ENCODE results near the gene MEF2C.
"Not testable (repeated sequence)": the region's sequence is repeated elsewhere in the genome, so short reads cannot be mapped to it uniquely, and the experiment has no call there.

MEF2C gene

DNA sequence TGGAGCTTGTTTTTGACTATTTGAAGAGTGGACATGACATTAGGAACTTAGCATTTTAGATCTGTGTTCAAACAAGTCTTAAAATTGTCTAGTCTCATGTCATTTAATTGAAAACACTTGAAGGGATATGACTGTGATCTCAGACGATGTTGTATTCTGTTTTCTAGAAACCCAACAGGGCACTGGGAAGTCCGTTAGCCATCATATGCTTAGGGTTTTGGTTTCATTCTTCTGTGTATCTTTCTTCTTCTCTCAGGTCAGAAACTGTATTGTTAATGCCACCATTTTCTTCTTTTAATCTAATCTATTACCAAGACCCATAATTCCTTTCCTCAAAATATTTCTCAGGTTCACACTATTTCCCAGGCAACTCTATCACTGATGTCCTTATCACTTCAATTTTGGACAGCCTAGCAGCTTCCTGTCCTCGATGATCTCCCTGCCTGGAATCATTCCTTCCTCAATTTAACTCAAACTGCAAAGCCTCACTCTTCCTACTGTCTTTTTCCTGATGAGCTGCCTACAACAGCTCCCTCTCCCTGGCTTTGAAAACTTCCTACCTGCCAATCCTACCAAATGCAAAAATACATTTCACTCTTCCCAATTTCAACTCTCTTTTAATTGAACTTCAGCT, 77.7 kb downstream of the MEF2C start:
- no peak for DNase-seq (ENCODE audit: low read depth in 3 of 3, low spot score in 1 of 3)

DNA sequence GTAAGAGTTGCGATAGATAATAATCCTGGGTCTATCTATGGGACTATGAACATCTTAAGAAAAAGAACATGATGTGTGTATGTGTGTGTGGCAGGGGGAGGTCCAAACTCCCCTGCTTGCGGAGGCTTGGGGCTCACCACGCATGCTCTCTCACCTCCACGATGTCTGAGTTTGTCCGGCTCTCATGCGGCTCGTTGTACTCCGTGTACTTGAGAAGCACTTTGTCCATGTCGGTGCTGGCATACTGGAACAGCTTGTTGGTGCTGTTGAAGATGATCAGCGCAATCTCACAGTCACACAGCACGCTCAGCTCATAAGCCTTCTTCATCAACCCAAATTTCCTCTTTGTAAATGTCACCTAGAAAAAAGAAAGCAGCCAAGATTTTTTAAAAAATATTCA, 78.5 kb downstream of the MEF2C start:
- no peak for DNase-seq (ENCODE audit: low read depth in 3 of 3, low spot score in 1 of 3)

DNA sequence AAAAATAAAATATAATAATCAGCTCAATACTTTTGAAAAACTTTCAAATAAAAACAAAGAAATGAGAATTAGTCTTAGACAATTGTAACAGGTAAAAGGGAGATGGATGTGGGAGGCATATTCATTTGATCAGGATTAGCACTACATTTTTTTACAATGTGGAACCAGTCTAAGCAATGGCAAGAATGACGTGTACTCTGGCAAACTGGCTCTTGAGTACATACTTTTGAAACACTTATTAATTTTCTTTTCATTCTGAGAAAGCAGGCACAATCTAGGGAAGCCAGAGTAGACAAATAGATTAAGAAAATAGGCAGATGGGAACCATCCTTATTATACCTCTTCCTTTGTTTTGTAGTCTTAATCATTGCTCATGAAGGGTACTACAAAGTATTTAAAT, 79.7 kb downstream of the MEF2C start:
- no peak for DNase-seq (ENCODE audit: low read depth in 3 of 3, low spot score in 1 of 3)

DNA sequence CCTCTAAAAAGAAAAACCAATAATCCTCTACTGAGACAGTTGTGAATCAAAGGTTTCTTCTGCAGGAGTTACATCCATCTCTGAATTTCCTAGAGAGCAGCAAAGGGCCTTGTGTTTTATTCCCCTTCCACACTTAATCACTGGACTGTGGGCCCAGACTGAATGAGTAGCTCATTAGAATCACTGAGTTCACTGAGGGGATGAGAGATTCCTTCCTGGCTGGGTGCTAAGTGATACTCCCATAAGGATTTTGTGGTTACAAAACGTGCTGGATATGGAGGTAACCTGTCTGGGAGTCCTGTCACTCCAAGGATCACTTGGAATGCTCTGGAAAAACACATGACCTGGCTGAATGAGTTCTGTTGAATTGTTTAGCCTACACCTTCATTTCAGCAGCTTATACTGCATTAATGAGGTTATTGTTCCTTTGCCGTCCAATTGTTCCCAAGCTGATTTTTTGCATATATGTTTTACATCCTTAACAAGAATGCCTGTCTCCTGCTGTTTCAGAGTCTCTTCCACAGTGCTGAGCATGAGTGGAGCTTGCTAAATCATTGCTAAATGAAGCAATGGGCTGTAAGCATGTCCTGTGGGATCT, 82.9 kb downstream of the MEF2C start:
- DNase-seq (ENCODE audit: low read depth in 3 of 3, low spot score in 1 of 3) = no peak

DNA sequence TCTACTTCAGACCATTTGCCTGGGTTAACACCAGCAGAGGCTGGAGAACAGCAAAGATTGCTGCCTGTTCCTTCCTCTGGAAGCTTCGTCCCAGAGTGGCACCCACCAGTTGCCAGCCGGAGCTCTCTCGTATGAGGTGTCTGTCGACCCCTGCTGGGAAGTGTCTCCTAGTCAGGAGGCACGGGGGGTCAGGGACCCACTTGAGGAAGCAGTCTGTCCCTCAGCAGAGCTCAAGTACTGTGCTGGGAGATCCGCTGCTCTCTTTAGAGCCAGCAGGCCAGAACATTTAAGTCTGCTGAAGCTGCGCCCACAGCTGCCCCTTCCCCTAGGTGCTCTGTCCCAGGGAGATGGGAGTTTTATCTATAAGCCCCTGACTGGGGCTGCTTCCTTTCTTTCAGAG, 84.1 kb downstream of the MEF2C start:
- DNase-seq (ENCODE audit: low read depth in 3 of 3, low spot score in 1 of 3) = not testable (repeated sequence)

DNA sequence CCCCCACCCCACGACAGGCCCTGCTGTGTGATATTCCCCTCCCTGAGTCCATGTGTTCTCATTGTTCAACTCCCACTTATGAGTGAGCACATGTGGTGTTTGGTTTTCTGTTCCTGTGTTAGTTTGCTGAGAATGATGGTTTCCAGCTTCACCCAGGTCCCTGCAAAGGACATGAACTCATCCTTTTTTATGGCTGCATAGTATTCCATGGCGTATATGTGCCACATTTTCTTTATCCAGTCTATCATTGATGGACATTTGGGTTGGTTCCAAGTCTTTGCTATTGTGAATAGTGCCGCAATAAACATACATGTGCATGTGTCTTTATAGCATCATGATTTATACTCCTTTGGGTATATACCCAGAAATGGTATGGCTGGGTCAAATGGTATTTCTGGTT, 89.2 kb downstream of the MEF2C start:
- DNase-seq (ENCODE audit: low read depth in 3 of 3, low spot score in 1 of 3) = not testable (repeated sequence)

DNA sequence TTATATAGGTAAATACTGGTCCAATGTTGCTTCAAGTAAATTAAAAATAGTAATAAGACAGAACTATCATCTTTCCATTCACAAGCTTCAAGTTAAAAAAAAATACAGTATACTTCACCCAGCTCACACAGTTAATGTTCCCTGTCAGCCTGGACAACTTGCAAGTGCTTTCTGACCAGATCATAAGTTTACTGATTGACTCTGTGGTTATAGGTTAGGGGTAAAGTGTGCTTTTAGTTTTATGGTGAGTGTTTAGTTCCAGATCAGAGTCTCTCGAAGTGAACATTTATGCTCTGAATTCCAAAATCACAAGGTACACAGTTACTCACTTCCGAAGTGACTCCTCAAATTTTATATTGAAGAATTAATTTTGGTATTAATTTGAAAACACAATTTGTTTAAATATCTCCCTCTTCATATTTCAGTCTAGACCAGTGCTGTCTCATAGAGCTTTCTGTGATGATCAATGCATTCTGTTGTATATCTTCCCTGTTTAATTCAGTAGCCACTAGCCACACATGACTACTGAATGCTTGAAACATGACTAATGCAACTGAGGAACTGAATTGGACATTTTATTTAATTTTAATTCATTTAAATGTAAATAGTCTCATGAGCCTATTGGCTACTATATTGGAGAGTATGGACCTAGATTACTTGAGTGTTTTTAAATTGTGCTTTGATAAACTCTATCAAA, 90.7 kb downstream of the MEF2C start:
- DNase-seq (ENCODE audit: low read depth in 3 of 3, low spot score in 1 of 3) = no peak

DNA sequence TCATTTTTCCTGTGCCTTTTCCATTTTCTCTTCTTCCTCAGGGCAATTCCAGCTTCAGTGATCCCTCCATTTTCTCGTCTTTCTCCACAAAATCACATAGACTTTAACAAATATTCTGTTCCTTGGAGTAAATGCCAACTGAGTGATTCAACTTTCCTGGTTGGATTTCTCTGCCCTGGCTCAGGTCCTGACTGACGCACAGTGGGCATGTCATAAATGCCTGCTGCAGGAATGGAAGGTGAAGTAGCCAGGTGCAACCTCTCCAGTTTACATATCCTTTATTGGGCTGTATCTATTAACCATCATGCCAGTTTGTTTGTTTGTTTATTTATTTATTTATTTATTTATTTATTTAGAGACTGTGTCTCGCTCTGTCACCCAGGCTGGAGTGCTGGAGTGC, 95.1 kb downstream of the MEF2C start:
- DNase-seq (ENCODE audit: low read depth in 3 of 3, low spot score in 1 of 3) = no peak

DNA sequence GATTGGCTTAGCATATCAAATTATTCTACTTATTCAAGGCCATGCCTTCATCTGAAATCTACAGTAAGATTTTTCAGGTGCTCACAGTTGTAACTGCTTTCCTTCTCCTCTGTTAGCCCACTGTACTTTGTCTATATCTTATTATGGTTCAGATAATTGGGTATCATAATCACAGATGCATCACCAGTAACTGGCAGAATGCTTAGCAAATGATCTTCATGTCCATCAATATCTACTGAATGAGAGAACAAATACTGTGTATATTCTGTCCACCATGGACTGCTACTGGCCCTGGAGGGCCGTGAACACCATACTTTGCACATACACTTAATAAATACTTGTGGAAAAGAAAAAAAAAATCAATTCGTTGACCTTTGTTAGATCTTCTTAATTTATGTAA, 96.2 kb downstream of the MEF2C start:
- no peak for DNase-seq (ENCODE audit: low read depth in 3 of 3, low spot score in 1 of 3)

DNA sequence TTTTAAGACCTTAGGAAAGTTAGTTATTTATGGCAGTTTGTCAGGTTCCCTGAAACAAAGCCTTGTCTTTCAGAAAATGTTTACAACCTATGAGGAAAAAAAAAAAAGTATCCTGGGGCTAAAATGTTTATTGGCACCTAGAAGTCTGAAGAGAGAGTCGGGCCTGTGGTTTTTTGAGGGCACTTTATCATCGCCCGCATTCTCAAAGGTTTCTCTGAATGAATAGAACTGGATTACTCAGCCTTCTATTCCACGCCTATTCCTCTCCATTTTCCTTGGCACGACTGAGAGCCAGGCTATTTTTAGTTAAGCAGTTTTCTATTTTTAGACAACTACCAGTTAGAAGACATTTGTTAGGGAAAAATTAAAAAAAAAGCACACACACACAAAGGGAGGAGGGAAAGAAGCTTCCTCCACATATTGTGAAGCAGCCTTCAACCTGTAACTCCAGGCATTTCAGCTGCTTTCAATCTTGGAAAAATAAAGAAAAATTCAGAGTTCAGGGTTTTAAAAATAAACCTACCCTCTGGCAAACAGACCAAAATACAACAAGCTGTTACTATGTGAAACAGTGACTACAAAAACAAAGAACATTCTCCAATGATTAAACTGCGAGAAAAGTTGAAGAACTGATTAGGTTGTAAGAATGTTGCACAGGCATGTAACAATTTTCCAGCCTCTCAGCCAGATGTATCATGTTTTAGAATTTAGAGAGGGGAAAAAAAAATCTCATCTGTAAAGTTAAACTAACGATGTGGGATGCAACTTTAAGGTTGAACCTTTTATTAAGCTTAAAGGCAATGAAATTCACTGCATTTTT, 97.0 kb downstream of the MEF2C start:
- DNase-seq (ENCODE audit: low read depth in 3 of 3, low spot score in 1 of 3) = no peak

DNA sequence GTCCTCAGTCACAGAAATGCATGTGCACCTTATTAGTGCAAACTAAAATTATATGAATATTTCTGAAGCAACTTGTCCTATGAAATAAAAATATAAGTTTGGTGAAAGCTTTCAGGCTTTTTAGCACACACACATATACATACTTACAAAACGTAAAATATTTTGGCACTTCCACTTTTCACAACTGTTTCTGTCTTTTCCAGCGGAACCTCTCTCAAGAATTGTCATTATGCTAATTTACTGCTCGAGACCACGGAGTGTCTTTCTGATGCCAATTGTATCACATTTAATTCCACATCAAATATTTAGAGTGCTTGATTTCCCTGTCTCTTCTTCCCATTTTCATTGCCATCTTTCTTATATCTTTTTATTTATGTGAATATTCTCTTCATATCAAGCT, 100.4 kb downstream of the MEF2C start:
- no peak for DNase-seq (ENCODE audit: low read depth in 3 of 3, low spot score in 1 of 3)

DNA sequence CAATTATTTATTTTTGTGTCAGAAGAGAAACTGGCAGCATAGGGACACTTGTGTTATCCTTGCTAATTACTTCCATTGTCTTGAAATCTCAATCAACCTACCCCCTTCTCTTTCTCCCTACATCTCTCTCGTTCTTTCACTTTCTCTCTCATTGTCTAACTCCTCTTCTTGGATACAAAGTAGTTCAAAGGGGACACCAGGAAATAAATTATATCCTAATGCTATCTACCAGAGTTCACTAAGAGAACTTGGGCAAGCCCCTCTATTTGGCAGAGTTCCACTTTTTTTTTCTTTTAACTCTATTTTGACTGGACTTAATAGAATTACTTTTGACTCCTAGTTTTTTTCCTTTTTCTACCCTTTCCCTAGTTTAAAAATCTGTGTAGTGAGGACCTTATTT, 102.2 kb downstream of the MEF2C start:
- no peak for DNase-seq (ENCODE audit: low read depth in 3 of 3, low spot score in 1 of 3)

DNA sequence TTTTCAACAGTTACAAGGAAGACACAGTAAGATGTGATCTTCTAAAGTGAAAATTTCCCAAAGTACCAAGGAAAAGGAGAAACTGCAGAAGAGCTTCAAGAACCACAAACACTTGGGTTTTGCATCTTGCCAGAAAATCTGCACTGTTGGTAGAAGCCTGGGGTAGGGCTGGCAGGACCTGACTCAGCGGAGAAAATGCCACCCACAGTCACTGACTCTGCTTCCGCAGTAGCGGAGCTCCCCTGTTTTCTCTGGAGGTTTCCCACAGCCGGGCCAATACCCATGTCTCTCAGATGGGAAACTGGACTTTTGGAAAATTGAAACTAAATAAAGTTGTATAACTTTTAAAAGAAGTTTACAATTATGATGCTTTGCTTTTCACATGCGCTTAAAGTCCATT, 104.2 kb downstream of the MEF2C start:
- DNase-seq (ENCODE audit: low read depth in 3 of 3, low spot score in 1 of 3) = no peak

DNA sequence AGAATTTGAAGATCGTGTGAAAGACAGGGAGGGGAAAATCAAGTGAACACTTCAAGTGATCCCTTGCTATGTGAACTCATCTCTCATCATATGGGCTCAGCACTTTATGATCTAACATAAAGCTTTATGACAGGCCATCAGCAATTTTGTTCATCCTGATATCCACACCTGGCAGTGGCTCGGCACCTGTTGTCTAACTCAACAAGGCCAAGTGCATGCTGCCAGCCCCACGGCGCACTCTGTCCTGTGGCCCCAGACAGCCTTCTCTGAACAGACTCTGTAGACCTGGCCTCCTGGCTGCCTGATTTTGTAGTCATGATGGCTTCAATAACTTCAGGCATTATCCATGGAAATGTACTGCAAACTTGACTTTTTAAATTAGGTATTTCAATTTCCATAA, 106.3 kb downstream of the MEF2C start:
- no peak for DNase-seq (ENCODE audit: low read depth in 3 of 3, low spot score in 1 of 3)

DNA sequence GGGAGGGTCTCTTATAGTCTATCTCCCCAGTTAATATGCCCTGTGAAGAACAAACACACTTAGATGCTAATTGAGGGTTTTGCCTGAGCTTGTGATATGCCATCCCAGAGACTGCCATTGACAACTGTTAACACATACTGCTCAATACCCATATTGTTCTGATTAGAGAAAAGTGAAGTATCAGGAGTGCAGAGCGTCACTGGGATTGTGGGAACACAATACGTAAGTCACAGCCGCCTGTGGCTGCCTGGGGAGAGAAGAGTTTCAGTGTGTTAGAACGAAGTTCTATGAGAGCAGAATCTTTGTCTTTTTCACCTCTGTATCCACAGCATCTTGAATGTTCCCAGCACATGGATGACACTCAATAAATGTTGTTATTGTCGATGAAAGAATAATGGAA, 110.2 kb downstream of the MEF2C start:
- no peak for DNase-seq (ENCODE audit: low read depth in 3 of 3, low spot score in 1 of 3)

DNA sequence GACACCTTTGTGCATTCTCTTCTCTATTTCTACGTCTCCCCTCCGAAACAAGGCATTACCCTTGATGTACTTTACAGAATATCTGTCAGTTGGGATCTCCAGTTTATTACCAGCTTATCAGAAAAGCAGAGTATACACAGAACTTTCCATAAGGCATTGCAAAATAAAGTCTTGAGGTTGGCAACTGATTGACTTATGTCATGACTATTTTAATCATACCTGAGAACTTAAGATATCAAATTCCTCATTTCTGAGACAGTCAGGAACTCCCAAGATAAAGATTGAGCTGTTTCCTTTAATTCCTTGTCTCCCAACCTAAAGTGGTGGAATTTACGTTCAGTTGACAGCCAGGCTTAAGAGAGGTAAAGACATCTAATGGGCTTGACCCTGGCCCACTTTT, 110.9 kb downstream of the MEF2C start:
- no peak for DNase-seq (ENCODE audit: low read depth in 3 of 3, low spot score in 1 of 3)

DNA sequence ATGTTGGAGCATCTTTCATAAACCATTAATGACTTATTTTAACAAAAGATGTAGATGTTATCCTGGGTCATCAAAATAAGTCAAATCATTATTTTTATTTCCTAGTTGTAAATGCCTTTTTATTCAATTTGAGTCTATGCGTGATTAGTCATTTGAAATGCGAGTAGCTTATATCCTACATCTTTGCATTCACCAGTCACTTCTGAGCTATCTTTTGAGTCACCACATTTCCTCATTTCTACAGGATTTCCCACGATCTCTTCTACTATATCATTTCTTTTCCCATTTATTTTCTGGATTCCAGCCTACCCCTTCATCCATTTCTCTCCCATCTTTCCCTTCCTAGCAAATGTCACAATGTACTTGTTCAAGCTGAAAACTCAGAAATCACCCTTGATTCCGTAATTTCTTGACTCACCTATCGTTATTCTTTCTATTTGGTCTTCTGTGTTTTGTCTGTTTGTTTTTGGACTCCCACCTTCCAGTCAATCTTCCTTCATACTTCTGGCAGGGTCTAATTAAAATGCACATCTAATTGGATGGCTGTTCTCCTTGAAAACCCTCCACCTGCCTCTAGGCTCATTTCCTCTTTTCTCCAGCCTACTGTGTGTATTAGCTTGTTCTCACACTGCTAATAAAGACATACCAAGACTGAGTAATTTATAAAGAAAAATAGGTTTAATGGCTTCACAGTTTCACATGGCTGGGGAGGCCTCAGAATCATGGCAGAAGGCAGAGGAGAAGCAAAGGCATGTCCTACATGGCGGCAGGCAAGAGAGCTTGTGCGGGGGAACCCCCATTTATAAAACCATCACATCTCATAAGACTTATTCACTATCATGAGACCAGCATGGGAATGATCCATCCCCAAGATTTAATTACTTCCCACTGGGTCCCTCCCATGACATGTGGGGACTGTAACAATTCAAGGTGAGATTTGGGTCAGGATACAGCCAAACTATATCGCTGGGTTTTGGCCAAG, 112.4 kb downstream of the MEF2C start:
- DNase-seq (ENCODE audit: low read depth in 3 of 3, low spot score in 1 of 3) = no peak

DNA sequence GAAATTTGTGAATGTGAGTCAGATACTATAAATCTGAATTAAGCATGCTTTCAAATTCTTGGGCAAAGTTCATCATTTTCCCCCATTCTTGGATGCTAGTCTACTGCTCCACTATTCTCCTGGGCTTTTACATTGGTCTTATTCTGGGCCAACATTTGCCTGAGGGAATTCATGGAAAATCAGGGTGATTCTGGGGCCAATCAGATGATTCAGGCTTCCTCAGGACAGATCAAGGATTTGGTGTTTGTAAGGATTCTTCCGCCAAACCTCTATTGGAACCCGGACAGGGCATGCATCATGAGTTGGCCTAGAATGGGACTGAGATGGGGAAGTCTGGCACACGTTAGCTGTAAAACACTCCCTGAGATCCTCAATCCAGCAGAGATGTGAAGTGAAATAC, 113.8 kb downstream of the MEF2C start:
- DNase-seq (ENCODE audit: low read depth in 3 of 3, low spot score in 1 of 3) = no peak

DNA sequence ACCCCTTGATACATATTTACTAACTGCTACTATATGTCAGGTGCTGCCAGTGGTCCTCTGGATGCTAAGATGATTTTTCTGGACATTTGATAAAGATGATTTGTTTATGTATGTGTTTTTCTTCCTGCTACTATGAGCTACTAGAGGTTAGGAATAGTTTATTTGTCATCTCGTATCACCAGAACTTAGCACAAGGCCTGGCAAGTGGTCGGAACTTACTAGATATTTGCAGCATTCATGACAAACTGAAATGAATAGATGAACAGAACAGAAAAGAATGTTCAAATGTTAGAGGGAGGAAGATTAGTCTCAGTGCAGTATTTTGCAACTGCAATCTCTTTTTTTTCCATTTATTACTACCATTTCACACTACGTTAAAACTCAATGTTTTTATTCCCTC, 114.6 kb downstream of the MEF2C start:
- no peak for DNase-seq (ENCODE audit: low read depth in 3 of 3, low spot score in 1 of 3)

DNA sequence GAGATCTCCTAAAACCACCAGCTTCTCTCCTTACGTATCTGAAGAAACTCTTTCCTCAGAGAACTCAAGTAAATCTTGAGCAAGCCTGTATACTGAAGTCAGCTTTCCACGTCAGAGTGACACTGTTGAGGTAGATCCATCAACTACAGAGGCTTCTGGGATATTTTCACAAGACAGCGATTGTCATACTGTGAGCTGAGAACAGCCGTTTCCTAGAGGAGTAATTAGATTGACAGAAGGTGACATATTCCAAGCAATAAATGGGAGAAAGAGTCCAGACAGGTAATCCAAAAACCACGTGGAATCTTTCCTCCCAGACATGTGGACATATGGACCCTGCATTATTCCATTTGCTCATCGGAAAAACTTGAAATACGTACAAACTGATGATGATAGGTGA, 117.2 kb downstream of the MEF2C start:
- no peak for DNase-seq (ENCODE audit: low read depth in 3 of 3, low spot score in 1 of 3)

DNA sequence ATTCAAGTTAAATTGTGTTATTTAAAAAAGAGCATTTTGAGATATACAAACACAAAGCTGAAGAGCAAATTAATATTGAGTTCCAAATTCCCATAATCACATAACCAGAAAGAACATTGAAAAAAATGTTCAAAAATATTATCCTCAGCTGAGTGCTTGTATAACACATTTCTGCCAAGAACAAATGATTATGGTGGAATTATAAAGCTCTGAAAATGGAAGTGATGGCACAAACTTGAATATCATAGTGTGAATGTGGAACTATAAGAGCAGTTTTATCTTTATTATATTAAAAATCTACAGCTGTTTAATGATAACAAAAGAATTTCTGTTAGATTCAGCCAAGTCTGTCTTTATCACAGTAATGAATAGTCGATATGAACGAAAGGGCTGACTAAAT, 117.8 kb downstream of the MEF2C start:
- no peak for DNase-seq (ENCODE audit: low read depth in 3 of 3, low spot score in 1 of 3)
